CD4-positive, alpha-beta T cell treated with Interleukin-4 for 4 hours (primary cell): ENCODE results near the gene TLE4.

ENCODE experiments used
- DNase-seq: peaks from one replicate; pipeline ENCODE4 v3.0.0-alpha.2; 2020

The TLE4 gene

GRCh38 chr9:79572608-79573411 lies 1.0 kb downstream of the TLE4 start:
- peak; percentile 45 for DNase-seq

- no peak for DNase-seq
Measured at GRCh38 chr9:79573412-79573923, 1.7 kb downstream of the TLE4 start.

DNA sequence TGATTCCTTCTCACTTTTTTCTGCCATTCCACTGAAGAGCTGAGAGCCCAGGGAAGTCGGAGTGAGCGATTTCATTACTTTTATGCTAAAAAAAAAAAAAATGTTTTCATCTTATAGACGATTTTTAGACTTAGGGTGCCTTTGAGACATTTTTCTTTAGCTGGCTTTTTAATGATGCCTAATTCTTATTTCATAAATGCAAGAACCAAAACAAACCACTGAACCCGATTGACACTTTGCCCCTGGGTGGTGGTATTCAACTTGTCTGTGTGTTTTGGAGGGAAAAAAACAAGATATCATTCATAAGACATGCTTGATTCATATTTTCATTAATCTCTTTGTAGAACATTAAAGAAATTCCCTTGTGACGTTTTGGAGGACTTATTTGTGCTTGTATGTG lies 2.4 kb downstream of the TLE4 start:
- no peak for DNase-seq

GRCh38 chr9:79574781-79575180 lies 3.0 kb downstream of the TLE4 start:
- DNase-seq: no peak

DNA sequence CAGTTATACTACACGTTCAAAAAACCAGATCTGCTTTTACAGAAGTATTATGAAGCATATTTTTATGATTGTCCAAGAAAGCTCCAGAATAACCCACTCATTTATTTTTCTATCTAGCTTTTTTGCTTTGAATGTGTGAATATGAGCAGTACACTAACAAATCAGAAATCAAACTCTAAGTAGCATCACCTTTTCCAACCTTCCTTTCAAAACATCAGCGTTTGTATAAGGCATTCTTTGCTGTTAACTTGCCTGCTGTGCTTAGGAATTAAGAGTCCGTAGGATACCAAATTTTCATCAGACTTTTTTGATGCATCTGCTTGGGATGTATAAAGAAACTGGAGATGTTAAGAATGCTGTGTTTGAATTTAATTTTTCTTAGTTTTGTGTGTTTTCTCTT lies 3.8 kb downstream of the TLE4 start:
- DNase-seq: no peak

- DNase-seq: peak; percentile 22
Measured at GRCh38 chr9:79577969-79578723, 6.4 kb downstream of the TLE4 start.

DNA sequence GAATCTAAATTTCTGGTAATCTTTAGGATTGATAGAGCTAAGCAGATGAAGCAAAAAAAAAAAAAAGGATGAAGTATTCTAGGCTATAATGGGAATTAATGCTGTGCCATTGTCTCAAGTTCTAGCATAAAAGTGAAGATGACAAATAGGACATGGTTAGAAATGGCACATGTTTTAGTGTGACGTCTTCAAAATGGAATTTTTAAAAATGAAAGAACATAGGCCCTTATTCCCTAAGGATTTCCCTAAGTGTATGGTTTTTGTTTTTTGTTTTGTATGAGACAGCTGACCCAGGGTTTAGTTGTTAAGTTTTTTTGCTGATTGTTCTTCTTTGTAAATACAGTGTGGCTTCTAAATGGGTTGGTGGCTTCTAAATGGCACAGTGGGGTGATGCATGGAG lies 7.1 kb downstream of the TLE4 start:
- DNase-seq: no peak

DNA sequence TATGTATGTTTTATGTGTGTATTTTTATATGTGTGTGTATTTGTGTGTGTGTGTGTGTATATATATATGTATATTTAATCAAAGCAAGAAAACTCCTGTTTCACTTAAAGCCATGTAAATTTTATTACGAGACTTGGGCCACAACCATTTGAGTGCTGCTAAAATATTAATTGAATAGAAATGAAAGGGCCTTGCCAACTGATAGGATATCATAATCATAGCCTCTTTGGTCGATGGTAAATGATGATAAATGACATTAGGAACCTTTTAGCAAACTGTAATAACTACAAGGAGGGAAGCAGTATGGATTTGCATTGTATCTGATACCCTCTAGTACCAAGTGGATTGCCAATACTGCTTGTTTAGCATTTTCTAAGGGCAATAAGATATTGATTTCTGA lies 7.9 kb downstream of the TLE4 start:
- DNase-seq: no peak

GRCh38 chr9:79580055-79580454 lies 8.3 kb downstream of the TLE4 start:
- DNase-seq: no peak

GRCh38 chr9:79581388-79581787 lies 9.6 kb downstream of the TLE4 start:
- peak; percentile 14 for DNase-seq

- DNase-seq: peak; percentile 79
Measured at GRCh38 chr9:79581794-79582193, 10.0 kb downstream of the TLE4 start.

GRCh38 chr9:79583952-79584654 lies 12.3 kb downstream of the TLE4 start:
- DNase-seq: peak; percentile 37

- no peak for DNase-seq
Measured at GRCh38 chr9:79584655-79584982, 12.9 kb downstream of the TLE4 start.

DNA sequence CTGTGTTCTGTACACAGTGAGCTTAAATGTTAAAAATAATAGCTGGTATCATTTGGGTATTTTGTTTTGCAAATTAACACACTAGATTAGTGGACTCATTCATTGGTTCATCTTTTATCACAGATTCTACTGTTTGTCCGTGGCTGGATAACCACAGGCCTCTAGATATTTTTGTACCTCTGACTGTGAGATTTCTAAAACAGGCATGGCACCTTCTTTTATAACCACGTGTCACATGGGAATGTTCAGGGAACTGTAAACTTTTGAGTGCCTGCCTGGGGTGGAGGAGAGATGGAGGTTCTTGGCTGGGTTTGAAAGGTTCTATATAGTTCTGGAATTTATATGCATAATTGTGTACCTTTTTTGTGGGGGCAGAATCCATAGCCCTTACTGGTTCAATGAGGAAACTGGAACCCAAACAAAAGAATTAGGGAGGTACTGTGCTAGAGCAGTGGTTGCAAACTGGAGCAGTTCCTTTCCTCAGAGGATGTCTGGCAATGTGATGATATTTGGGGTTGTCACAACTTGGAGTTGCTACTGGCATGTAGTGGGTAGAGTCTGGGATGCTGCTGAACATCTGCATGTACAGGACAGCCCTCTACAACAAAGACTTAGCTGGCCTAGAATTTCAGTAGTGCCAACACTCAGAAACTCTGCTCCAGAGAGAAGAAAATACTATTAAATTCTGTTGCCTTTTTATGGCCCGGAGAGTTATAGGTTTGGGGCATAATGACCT lies 16.9 kb downstream of the TLE4 start:
- DNase-seq: no peak

GRCh38 chr9:79591458-79591857 lies 19.7 kb downstream of the TLE4 start:
- DNase-seq: no peak

GRCh38 chr9:79592726-79593493 lies 21.1 kb downstream of the TLE4 start:
- DNase-seq: peak; percentile 53

DNA sequence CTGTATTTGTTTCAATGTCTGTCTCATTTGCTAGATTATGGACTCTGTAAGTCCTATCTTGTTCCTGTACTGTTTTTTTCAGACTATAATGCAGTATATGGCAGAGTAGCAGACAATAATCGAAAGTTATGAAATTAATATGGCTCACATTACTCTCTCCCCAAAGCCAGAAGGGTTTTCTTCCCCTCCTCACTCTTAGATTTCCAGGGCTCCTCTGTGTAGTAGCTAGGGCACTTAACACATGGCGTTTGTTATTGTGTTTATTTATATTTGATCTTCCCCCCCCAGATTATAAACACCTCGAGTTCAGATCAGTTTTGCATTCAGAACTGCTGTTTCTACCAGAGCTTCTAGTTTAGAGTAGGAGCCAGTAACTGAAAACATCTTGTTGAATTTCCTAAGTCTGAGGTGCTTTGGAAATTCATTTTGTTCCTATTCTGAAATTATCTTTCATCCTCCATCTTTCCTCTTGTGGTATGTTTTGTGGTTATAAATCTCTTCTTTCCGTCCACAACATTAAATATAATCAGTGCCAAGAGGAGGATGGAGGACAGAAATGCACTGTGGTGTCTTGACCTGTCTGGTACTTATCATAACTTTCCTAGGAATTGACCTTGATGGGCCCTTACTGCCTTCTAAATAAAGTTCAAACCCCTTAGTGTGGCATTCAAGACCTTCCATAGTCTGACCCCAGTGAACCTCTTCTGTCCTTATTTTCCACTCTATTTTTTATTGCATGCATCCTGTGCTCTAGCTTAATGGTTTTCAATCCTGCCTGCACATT lies 27.0 kb downstream of the TLE4 start:
- no peak for DNase-seq

GRCh38 chr9:79600466-79600865 lies 28.7 kb downstream of the TLE4 start:
- DNase-seq: no peak

- DNase-seq: no peak
Measured at GRCh38 chr9:79603222-79603920, 31.6 kb downstream of the TLE4 start.

DNA sequence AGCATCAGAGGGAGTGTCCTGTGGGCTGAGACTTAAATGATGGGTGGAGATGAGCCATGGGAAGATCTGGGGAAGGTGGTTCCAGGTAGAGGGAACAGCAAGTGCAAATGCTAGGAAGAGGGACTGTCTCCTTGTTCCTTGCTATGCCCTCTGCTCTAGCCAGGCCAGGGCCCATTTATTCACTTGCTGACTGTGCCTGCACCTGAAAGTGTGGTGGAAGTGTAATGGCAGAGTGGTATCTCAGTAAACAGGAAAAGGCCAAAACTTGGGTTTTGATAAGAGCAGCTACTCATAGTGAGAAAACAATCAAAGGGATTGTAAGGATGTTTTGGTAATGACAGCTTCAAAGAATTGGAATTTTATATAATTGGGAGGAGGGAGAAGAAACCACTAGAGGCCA lies 32.4 kb downstream of the TLE4 start:
- DNase-seq: no peak
